SK-N-MC (cell line): ENCODE results near the gene DSN1.

Experiments used
- EZH2 ChIP-seq: fragments of 200-600 bp; sonication (generic); IDR thresholded peaks from one replicate; pipeline ENCODE4 v1.6.1; 2017; ENCODE audit warnings: antibody characterized with exemption
- POLR2AphosphoS5 ChIP-seq: IDR thresholded peaks from 2 replicates; pipeline ENCODE4 v1.6.1; 2012; ENCODE audit warnings: mild to moderate bottlenecking, low read depth, low read length, borderline replicate concordance

- no peak for TF ChIP-seq POLR2AphosphoS5
- no peak for TF ChIP-seq EZH2
Measured at GRCh38 chr20:36795691-36796090, 22.1 kb upstream of the DSN1 start.
